HepG2 (cell line): ENCODE measurements around the gene CAMK2G. TPM values are rescaled to one million over a fixed set of nuclear protein-coding genes. Genes with fewer than 3 reads are reported as not detected.

ENCODE experiments used
- ARNT ChIP-seq: fragments of 450-650 bp; IDR thresholded peaks from 2 replicates; pipeline ENCODE4 v1.6.1; 2017
- ETS1 ChIP-seq: sonication (generic); formaldehyde crosslinking; IDR thresholded peaks from 2 replicates; pipeline ENCODE4 v1.4.0; 2020; ENCODE audit warnings: missing genetic modification reagents
- FOXK1 ChIP-seq: sonication (generic); formaldehyde crosslinking; IDR thresholded peaks from 2 replicates; pipeline ENCODE4 v1.4.0; 2020; ENCODE audit warnings: low read depth, missing genetic modification reagents, borderline replicate concordance
- IKZF4 ChIP-seq: sonication (generic); formaldehyde crosslinking; IDR thresholded peaks from 2 replicates; pipeline ENCODE4 v1.5.1; 2020; ENCODE audit warnings: borderline replicate concordance, mild to moderate bottlenecking, low read depth, missing genetic modification reagents; ENCODE audit errors: not compliant biosample characterization
- JDP2 ChIP-seq: sonication (generic); formaldehyde crosslinking; IDR thresholded peaks from 2 replicates; pipeline ENCODE4 v1.8.1; 2022; ENCODE audit warnings: missing genetic modification reagents, borderline replicate concordance
- KLF15 ChIP-seq: sonication (generic); formaldehyde crosslinking; IDR thresholded peaks from 2 replicates; pipeline ENCODE4 v1.8.1; 2023; ENCODE audit warnings: borderline replicate concordance, mild to moderate bottlenecking, inconsistent platforms, missing genetic modification reagents, mixed read lengths
- MZF1 ChIP-seq: sonication (generic); formaldehyde crosslinking; IDR thresholded peaks from 2 replicates; pipeline ENCODE4 v1.8.1; 2023; ENCODE audit warnings: mild to moderate bottlenecking, missing genetic modification reagents, borderline replicate concordance
- NAIF1 ChIP-seq: sonication (generic); formaldehyde crosslinking; IDR thresholded peaks from 2 replicates; pipeline ENCODE4 v1.5.0; 2020; ENCODE audit warnings: mild to moderate bottlenecking, missing genetic modification reagents, borderline replicate concordance
- PCBP1 ChIP-seq: fragments of 200-400 bp; formaldehyde crosslinking; IDR thresholded peaks from 2 replicates; pipeline ENCODE4 v1.6.1; 2017; ENCODE audit warnings: mild to moderate bottlenecking, low read depth, low read length, borderline replicate concordance
- RFXANK ChIP-seq: IDR thresholded peaks from 2 replicates; pipeline ENCODE4 v1.6.1; 2016
- RNF2 ChIP-seq: fragments of 450-650 bp; conservative IDR thresholded peaks from 2 replicates; pipeline ENCODE4 v1.6.1; 2016; ENCODE audit warnings: low read depth
- SMAD1 ChIP-seq: sonication (generic); formaldehyde crosslinking; IDR thresholded peaks from 2 replicates; pipeline ENCODE4 v1.4.0; 2020; ENCODE audit warnings: missing genetic modification reagents, low read depth, mild to moderate bottlenecking, borderline replicate concordance
- ZBTB21 ChIP-seq: sonication (generic); formaldehyde crosslinking; IDR thresholded peaks from 2 replicates; pipeline ENCODE4 v1.4.0; 2020; ENCODE audit warnings: missing genetic modification reagents
- ZBTB42 ChIP-seq: sonication (generic); formaldehyde crosslinking; IDR thresholded peaks from 2 replicates; pipeline ENCODE4 v1.5.0; 2020; ENCODE audit warnings: mild to moderate bottlenecking, missing genetic modification reagents
- ZFP37 ChIP-seq: sonication (generic); formaldehyde crosslinking; IDR thresholded peaks from 2 replicates; pipeline ENCODE4 v1.4.0; 2020; ENCODE audit warnings: missing genetic modification reagents, borderline replicate concordance
- ZFP82 ChIP-seq: sonication (generic); formaldehyde crosslinking; IDR thresholded peaks from 2 replicates; pipeline ENCODE4 v1.5.1; 2020; ENCODE audit warnings: mild to moderate bottlenecking, missing genetic modification reagents, borderline replicate concordance
- ZFX ChIP-seq: sonication (generic); formaldehyde crosslinking; IDR thresholded peaks from 2 replicates; pipeline ENCODE4 v1.4.0; 2020; ENCODE audit warnings: mild to moderate bottlenecking, low read depth, missing genetic modification reagents, moderate library complexity
- ZMYM3 ChIP-seq: sonication (generic); formaldehyde crosslinking; IDR thresholded peaks from 2 replicates; pipeline ENCODE4 v1.5.1; 2020; ENCODE audit warnings: mild to moderate bottlenecking, missing genetic modification reagents
- ZNF232 ChIP-seq: sonication (generic); formaldehyde crosslinking; IDR thresholded peaks from 2 replicates; pipeline ENCODE4 v1.4.0; 2020; ENCODE audit warnings: missing genetic modification reagents, borderline replicate concordance
- ZNF335 ChIP-seq: sonication (generic); formaldehyde crosslinking; IDR thresholded peaks from 2 replicates; pipeline ENCODE4 v1.4.0; 2020; ENCODE audit warnings: missing genetic modification reagents
- ZNF33B ChIP-seq: sonication (generic); formaldehyde crosslinking; IDR thresholded peaks from 2 replicates; pipeline ENCODE4 v1.5.1; 2020; ENCODE audit warnings: mild to moderate bottlenecking, missing genetic modification reagents
- ZNF484 ChIP-seq: sonication (generic); formaldehyde crosslinking; IDR thresholded peaks from 2 replicates; pipeline ENCODE4 v1.5.1; 2020; ENCODE audit warnings: mild to moderate bottlenecking, low read depth, missing genetic modification reagents, borderline replicate concordance
- ZNF672 ChIP-seq: sonication (generic); formaldehyde crosslinking; IDR thresholded peaks from 2 replicates; pipeline ENCODE4 v1.8.1; 2022; ENCODE audit warnings: missing genetic modification reagents
- ZNF784 ChIP-seq: sonication (generic); formaldehyde crosslinking; IDR thresholded peaks from 2 replicates; pipeline ENCODE4 v1.5.1; 2020; ENCODE audit warnings: missing genetic modification reagents, mild to moderate bottlenecking, borderline replicate concordance
- polyA plus RNA-seq, 8 experiments: library from polyadenylated mRNA; depleted of rRNA in 3 of 8; stranded (reverse) in 7 of 8; unstranded in 1 of 8; fragments of >200 nt; fragmentation: Illumina TruSeq in 4 of 8; extraction: Trizol in 4 of 8; gene quantifications; 2 replicates each; pipeline versions ENCODE4 v1.2.1 to v1.2.3, GENCODE V29; 2011 to 2016; ENCODE audit warnings: low read depth in 4 of 8, missing spikeins in 1 of 8, mixed read lengths in 1 of 8; ENCODE audit not compliant: insufficient read depth in 1 of 8
- total RNA-seq, 5 experiments: library from RNA; depleted of rRNA; stranded (reverse); fragments of >200 nt; fragmentation: Illumina TruSeq; extraction: Trizol; gene quantifications; 2 replicates each; pipeline ENCODE4 v1.2.3, GENCODE V29; 2016; ENCODE audit warnings: low read depth in 1 of 5
- TF ChIP-seq, protein P1 (sequence below): sonication (generic); formaldehyde crosslinking; IDR thresholded peaks from 2 replicates; pipeline ENCODE4 v1.4.0; 2020; ENCODE audit warnings: missing genetic modification reagents
- TF ChIP-seq, protein P2 (sequence below): sonication (generic); formaldehyde crosslinking; IDR thresholded peaks from 2 replicates; pipeline ENCODE4 v1.4.0; 2020; ENCODE audit warnings: missing genetic modification reagents, borderline replicate concordance

Gene CAMK2G
- total and polyA plus RNA-seq, 2 of the 13 experiments (the other 11 are each of a cell fraction or from before 2014, with no cell fraction given) = 15.9 to 18.8 TPM

- TF ChIP-seq MZF1 (CRISPR knock-in tag) (no peak), RFXANK (CRISPR knock-in tag) (no peak), ZBTB21 (no peak), ZBTB42 (CRISPR knock-in tag) (no peak), ARNT (no peak), ZNF672 (CRISPR knock-in tag) (no peak), IKZF4 (CRISPR knock-in tag) (no peak), PCBP1 (no peak), ZFX (peak; percentile 76; the same call in 1 of the 2 replicates), NAIF1 (no peak), ZMYM3 (CRISPR knock-in tag) (no peak), ZNF484 (CRISPR knock-in tag) (no peak), RNF2 (no peak), JDP2 (no peak), ZFP82 (CRISPR knock-in tag) (0 out of 2 replicates have a peak, but pooled peaks have one; percentile 52), FOXK1 (CRISPR knock-in tag) (peak; percentile 97), ZNF232 (no peak), ZNF33B (no peak), ZNF335 (CRISPR knock-in tag) (peak; percentile 65), ZFP37 (no peak), SMAD1 (CRISPR knock-in tag) (no peak), ZNF784 (CRISPR knock-in tag) (peak; percentile 44; the same call in 1 of the 2 replicates), KLF15 (no peak), ETS1 (CRISPR knock-in tag) (no peak)
- TF ChIP-seq, protein P1, sequence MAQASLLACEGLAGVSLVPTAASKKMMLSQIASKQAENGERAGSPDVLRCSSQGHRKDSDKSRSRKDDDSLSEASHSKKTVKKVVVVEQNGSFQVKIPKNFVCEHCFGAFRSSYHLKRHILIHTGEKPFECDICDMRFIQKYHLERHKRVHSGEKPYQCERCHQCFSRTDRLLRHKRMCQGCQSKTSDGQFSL (CRISPR knock-in tag) = no peak
- TF ChIP-seq, protein P2, sequence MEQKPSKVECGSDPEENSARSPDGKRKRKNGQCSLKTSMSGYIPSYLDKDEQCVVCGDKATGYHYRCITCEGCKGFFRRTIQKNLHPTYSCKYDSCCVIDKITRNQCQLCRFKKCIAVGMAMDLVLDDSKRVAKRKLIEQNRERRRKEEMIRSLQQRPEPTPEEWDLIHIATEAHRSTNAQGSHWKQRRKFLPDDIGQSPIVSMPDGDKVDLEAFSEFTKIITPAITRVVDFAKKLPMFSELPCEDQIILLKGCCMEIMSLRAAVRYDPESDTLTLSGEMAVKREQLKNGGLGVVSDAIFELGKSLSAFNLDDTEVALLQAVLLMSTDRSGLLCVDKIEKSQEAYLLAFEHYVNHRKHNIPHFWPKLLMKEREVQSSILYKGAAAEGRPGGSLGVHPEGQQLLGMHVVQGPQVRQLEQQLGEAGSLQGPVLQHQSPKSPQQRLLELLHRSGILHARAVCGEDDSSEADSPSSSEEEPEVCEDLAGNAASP (CRISPR knock-in tag) = no peak
These were observed 89.1 kb downstream of the CAMK2G start, which contains the start of gene ZSWIM8 (continued) for GRCh38 chr10:73785211-73785720.
